H1 (cell line): ENCODE results near the gene SMYD4. TPM values are rescaled to one million over a fixed set of nuclear protein-coding genes. Genes with fewer than 3 reads are reported as not detected.
A peak's percentile ranks its signal among the peaks of the same experiment; 100 is the strongest.

Experiments used
- CTCF ChIA-PET: fragments of 300-600 bp; sonication (Branson Sonifier 250); formaldehyde crosslinking; loops from one replicate; lab custom pipeline; 2021; ENCODE audit not compliant: partially characterized antibody; lab: Charles Lee
- POLR2A ChIA-PET: fragments of 300-600 bp; sonication (Branson Sonifier 250); formaldehyde crosslinking; loops from one replicate; lab custom pipeline; 2021; ENCODE audit warnings: inconsistent platforms; ENCODE audit not compliant: partially characterized antibody; lab: Charles Lee
- DNase-seq, 2 experiments: peaks; one replicate each; pipeline versions ENCODE4 v3.0.0 to v3.0.0-alpha.2; 2010 to 2022; ENCODE audit warnings: low spot score in 2 of 2, low read depth in 1 of 2, mixed read lengths in 1 of 2
- FAIRE-seq: peaks from 2 replicates; lab custom pipeline; 2011; peaks lifted over from hg19 to GRCh38; lab: Jason Lieb, UNC
- H2AFZ ChIP-seq: 2 replicates; pipeline ENCODE4 v1.8.1; 2012; ENCODE audit warnings: low read length, inconsistent platforms
- H2AK5ac ChIP-seq: 2 replicates; pipeline ENCODE4 v1.6.1; 2013; ENCODE audit warnings: low read depth, low read length
- H2BK120ac ChIP-seq: replicated peaks from 2 replicates; pipeline ENCODE3; 2013; ENCODE audit warnings: low read depth, low read length, inconsistent platforms
- H2BK12ac ChIP-seq: 2 replicates; pipeline ENCODE4 v1.6.1; 2013; ENCODE audit warnings: low read depth, low read length
- H2BK15ac ChIP-seq: 2 replicates; pipeline ENCODE4 v1.6.1; 2013; ENCODE audit warnings: low read length
- H2BK20ac ChIP-seq: 2 replicates; pipeline ENCODE4 v1.6.1; 2013; ENCODE audit warnings: low read length
- H2BK5ac ChIP-seq: 2 replicates; pipeline ENCODE4 v1.6.1; 2013; ENCODE audit warnings: low read depth, low read length
- H3K14ac ChIP-seq: 2 replicates; pipeline ENCODE4 v1.6.1; 2013; ENCODE audit warnings: inconsistent platforms; ENCODE audit not compliant: insufficient read length
- H3K18ac ChIP-seq: 2 replicates; pipeline ENCODE4 v1.6.1; 2013; ENCODE audit warnings: low read length; ENCODE audit errors: extremely low read depth
- H3K23ac ChIP-seq: 2 replicates; pipeline ENCODE4 v1.6.1; 2013; ENCODE audit warnings: inconsistent platforms; ENCODE audit not compliant: insufficient read length
- H3K23me2 ChIP-seq: 2 replicates; pipeline ENCODE4 v1.6.1; 2013; ENCODE audit warnings: low read depth, low read length
- H3K27ac ChIP-seq: 2 replicates; pipeline ENCODE4 v1.6.1; 2011; ENCODE audit warnings: low read depth, low read length, inconsistent platforms
- H3K27me3 ChIP-seq, 4 experiments: replicated peaks in 1 of 4; 1 replicate in 1 of 4; 2 replicates in 3 of 4; pipeline versions ENCODE4 v1.6.1 to v1.8.1; 2011 to 2013; ENCODE audit warnings: low read length in 3 of 4, mild to moderate bottlenecking in 3 of 4, inconsistent platforms in 2 of 4, mixed read lengths in 2 of 4, moderate library complexity in 1 of 4; ENCODE audit not compliant: control insufficient read depth in 3 of 4, insufficient read depth in 3 of 4; ENCODE audit errors: extremely low read depth in 1 of 4
- H3K36me3 ChIP-seq, 4 experiments: 2 replicates each; pipeline versions ENCODE4 v1.6.1 to v1.8.1; 2011 to 2013; ENCODE audit warnings: mild to moderate bottlenecking in 4 of 4, low read length in 3 of 4, moderate library complexity in 2 of 4, control low read depth in 1 of 4, inconsistent platforms in 1 of 4; ENCODE audit not compliant: insufficient read depth in 4 of 4, control insufficient read depth in 2 of 4
- H3K4ac ChIP-seq: replicated peaks from 2 replicates; pipeline ENCODE3; 2013; ENCODE audit warnings: low read length, low read depth, mixed read lengths, inconsistent platforms; ENCODE audit not compliant: insufficient read length
- H3K4me1 ChIP-seq, 4 experiments: replicated peaks in 1 of 4; 1 replicate in 1 of 4; 2 replicates in 3 of 4; pipeline versions ENCODE4 v1.6.1 to v1.8.1; 2011 to 2013; ENCODE audit warnings: low read length in 3 of 4, inconsistent platforms in 2 of 4, mixed read lengths in 1 of 4; ENCODE audit not compliant: insufficient read depth in 4 of 4, control insufficient read depth in 3 of 4
- H3K4me2 ChIP-seq, 2 experiments: 2 replicates each; pipeline versions ENCODE4 v1.6.1 to v1.8.1; 2011 to 2013; ENCODE audit warnings: low read depth in 2 of 2, low read length in 2 of 2, control low read depth in 1 of 2, inconsistent platforms in 1 of 2, mild to moderate bottlenecking in 1 of 2; ENCODE audit not compliant: insufficient read depth in 1 of 2
- H3K4me3 ChIP-seq, 4 experiments: fragments of 200-600, 300-600 bp in 1 of 4; sonication (generic), shearing (Covaris generic), sonication (Bioruptor Twin) in 1 of 4; 2 replicates each; pipeline versions ENCODE4 v1.5.1 to v1.8.1; 2011 to 2016; ENCODE audit warnings: low read length in 4 of 4, low read depth in 3 of 4, control low read depth in 2 of 4, inconsistent platforms in 2 of 4, mild to moderate bottlenecking in 2 of 4, mixed read lengths in 1 of 4, moderate library complexity in 1 of 4; ENCODE audit not compliant: insufficient read depth in 2 of 4; ENCODE audit errors: extremely low read depth in 1 of 4
- H3K56ac ChIP-seq: replicated peaks from 2 replicates; pipeline ENCODE3; 2013; ENCODE audit warnings: low read depth, mild to moderate bottlenecking, mixed read lengths, low read length, inconsistent platforms; ENCODE audit not compliant: insufficient read length
- H3K79me1 ChIP-seq: 2 replicates; pipeline ENCODE4 v1.6.1; 2013; ENCODE audit warnings: low read depth, low read length, control low read depth
- H3K79me2 ChIP-seq, 2 experiments: 2 replicates each; pipeline versions ENCODE4 v1.6.1 to v1.8.1; 2012 to 2013; ENCODE audit warnings: low read length in 2 of 2, mild to moderate bottlenecking in 2 of 2, inconsistent platforms in 1 of 2; ENCODE audit not compliant: insufficient read depth in 2 of 2, control insufficient read depth in 1 of 2
- H3K9ac ChIP-seq, 4 experiments: replicated peaks in 1 of 4; 1 replicate in 1 of 4; 2 replicates in 3 of 4; pipeline versions ENCODE4 v1.6.1 to v1.8.1; 2011 to 2013; ENCODE audit warnings: low read depth in 3 of 4, low read length in 3 of 4, control low read depth in 2 of 4, mild to moderate bottlenecking in 2 of 4, moderate library complexity in 2 of 4, inconsistent platforms in 1 of 4; ENCODE audit errors: extremely low read depth in 1 of 4
- H3K9me3 ChIP-seq, 2 experiments: 2 replicates each; pipeline versions ENCODE4 v1.6.1 to v1.8.1; 2012 to 2013; ENCODE audit warnings: mild to moderate bottlenecking in 2 of 2, moderate library complexity in 2 of 2, control low read depth in 1 of 2, inconsistent platforms in 1 of 2, low read depth in 1 of 2, low read length in 1 of 2, mixed read lengths in 1 of 2; ENCODE audit not compliant: insufficient read depth in 2 of 2
- H4K20me1 ChIP-seq, 2 experiments: replicated peaks in 1 of 2; 2 replicates each; pipeline versions ENCODE3 to v1.8.1; 2011 to 2013; ENCODE audit warnings: inconsistent platforms in 2 of 2, low read length in 2 of 2, mild to moderate bottlenecking in 1 of 2; ENCODE audit not compliant: insufficient read depth in 2 of 2, control insufficient read depth in 1 of 2
- H4K5ac ChIP-seq: 2 replicates; pipeline ENCODE4 v1.6.1; 2013; ENCODE audit warnings: low read length, low read depth, mixed read lengths, inconsistent platforms; ENCODE audit not compliant: insufficient read length
- H4K8ac ChIP-seq: 2 replicates; pipeline ENCODE4 v1.8.0; 2013; ENCODE audit warnings: mild to moderate bottlenecking, moderate library complexity, low read length, inconsistent platforms; ENCODE audit not compliant: insufficient read depth; ENCODE audit errors: extremely low read depth
- H4K91ac ChIP-seq: replicated peaks from 2 replicates; pipeline ENCODE3; 2013; ENCODE audit warnings: low read length, mixed read lengths, inconsistent platforms; ENCODE audit not compliant: insufficient read length
- HDAC2 ChIP-seq, 2 experiments: fragments of 300-600 bp in 1 of 2; sonication (generic) in 1 of 2; IDR thresholded peaks; 2 replicates each; pipeline ENCODE4 v1.6.1; 2011 to 2012; ENCODE audit warnings: low read depth in 2 of 2, low read length in 2 of 2, mild to moderate bottlenecking in 2 of 2, moderate library complexity in 2 of 2, borderline replicate concordance in 1 of 2, inconsistent platforms in 1 of 2
- SIN3A ChIP-seq, 2 experiments: IDR thresholded peaks in 1 of 2; conservative IDR thresholded peaks in 1 of 2; 2 replicates each; pipeline ENCODE4 v1.6.1; 2011 to 2012; ENCODE audit warnings: low read length in 2 of 2, improper control_type of control experiment in 1 of 2, low read depth in 1 of 2, mild to moderate bottlenecking in 1 of 2
- TAF7 ChIP-seq: optimal IDR thresholded peaks from 2 replicates; pipeline ENCODE3; 2011; ENCODE audit warnings: low read depth, mild to moderate bottlenecking, inconsistent platforms, low read length, moderate library complexity, borderline replicate concordance
- TEAD4 ChIP-seq: IDR thresholded peaks from 2 replicates; pipeline ENCODE4 v1.6.1; 2012; ENCODE audit warnings: low read depth, low read length, inconsistent platforms, mixed read lengths
- WGBS, 2 experiments: shearing (Covaris generic) in 1 of 2; methylation state at CpG; one replicate each; pipeline versions ENCODE4 v1.1.6 to v1.1.7; 2013 to 2015; ENCODE audit warnings: low lambda C conversion rate in 2 of 2, mixed read lengths in 2 of 2, inconsistent platforms in 1 of 2, low coverage in 1 of 2, missing lambda C conversion rate in 1 of 2; ENCODE audit not compliant: insufficient replicate concordance in 2 of 2, insufficient coverage in 1 of 2, insufficient read length in 1 of 2; ENCODE audit errors: extremely low coverage in 1 of 2, missing lambda C conversion rate in 1 of 2; 5-methylcytosine and 5-hydroxymethylcytosine counted together
- polyA plus RNA-seq, 7 experiments: library from polyadenylated mRNA; depleted of rRNA in 3 of 7; stranded (reverse) in 5 of 7; unstranded in 2 of 7; fragments of >200 nt in 5 of 7; fragments of 200-250 nt in 2 of 7; gene quantifications; 1 replicate in 5 of 7; 2 replicates in 1 of 7; 4 replicates in 1 of 7; pipeline versions ENCODE4 v1.2.1 to v1.2.3, GENCODE V29; 2011 to 2013; ENCODE audit warnings: missing spikeins in 2 of 7, mixed read lengths in 2 of 7
- total RNA-seq: library from RNA; stranded (reverse); fragmentation: NEBNext Ultra II Directional; extraction: Animal tissue kit (Norgen Biotek cat#: 25700); gene quantifications from 2 replicates; pipeline ENCODE4 v1.2.1, GENCODE V29; 2021

SMYD4 gene
- total and polyA plus RNA-seq, 2 of the 8 experiments (the other 6 are each of a cell fraction or from before 2014, with no cell fraction given): 10.5 to 23.4 TPM

- Histone ChIP-seq H2AFZ (0 out of 2 replicates have a peak overlapping the region, but pooled peaks have one; percentile 74), H3K27ac (no peak overlapping the region)
These were observed 498 bp downstream of the SMYD4 start for GRCh38 chr17:1829216-1829591.

More at GRCh38 chr17:1829216-1829591, 498 bp downstream of the SMYD4 start:
- ChIA-PET POLR2A (interaction anchor here (1.0 to 1.9 kb wide), 5 partner anchors 9 to 114 kb away, joined by 3 to 9 read pairs (median 5); no protein-coding TSS in a partner anchor), CTCF (interaction anchor here (0.5 to 1.6 kb wide), 3 partner anchors 53 to 125 kb away, joined by 3 read pairs; no protein-coding TSS in a partner anchor)
- H2AK5ac ChIP-seq: no peak overlapping the region
- H2BK12ac ChIP-seq: no peak overlapping the region
- H2BK120ac ChIP-seq: no peak overlapping the region
- TF ChIP-seq HDAC2 (IDR thresholded peaks at IDR 0.05; ENCODE audit: borderline replicate concordance in 1 of 2, low read depth in 2 of 2, low read length in 2 of 2): peak in 1 of 2 experiments; percentile 3; a peak in 1 of 4 replicates
- no peak for TF ChIP-seq TAF7
- TF ChIP-seq SIN3A (conservative IDR thresholded peaks at IDR 0.05 in 1 of 2, IDR thresholded peaks at IDR 0.05 in 1 of 2; ENCODE audit: low read depth in 1 of 2, low read length in 2 of 2): 0 out of 4 replicates have a peak, but pooled peaks of 1 of the 2 experiments have one; percentile 3
- TF ChIP-seq TEAD4: no peak
- peaks cover 0 to 3% of the 10 kb centered on the region in 2 experiments for H4K20me1 ChIP-seq
- FAIRE-seq: no peak
- 6% methylated on average over 13 of the region's 13 CpGs; no CpG with 5 or more reads in 1 of the 2 experiments for WGBS, 2 experiments
- H3K23ac ChIP-seq: no peak overlapping the region
- peak overlapping the region; percentile 11; the same call in 1 of the 2 replicates for H4K8ac ChIP-seq
- H3K36me3 ChIP-seq: peaks cover 0 to 32% (median 5%) of the 10 kb centered on the region in 4 experiments; a peak in 4 of 8 replicates
- H3K18ac ChIP-seq: peak overlapping the region; percentile 60; the same call in 1 of the 2 replicates
- peaks cover 8% of the 10 kb centered on the region for H3K23me2 ChIP-seq
- H2BK5ac ChIP-seq: peak overlapping the region; percentile 83; the same call in 1 of the 2 replicates
- no peaks in the 10 kb centered on the region for H3K9me3 ChIP-seq
- peak overlapping the region; percentile 36 to 78 (median 76) for H3K9ac ChIP-seq
- H3K56ac ChIP-seq: peak overlapping the region; percentile 70
- H4K91ac ChIP-seq: no peak overlapping the region
- no peaks in the 10 kb centered on the region for H3K27me3 ChIP-seq
- H3K79me1 ChIP-seq: peaks cover 4% of the 10 kb centered on the region
- no peak overlapping the region for H2BK20ac ChIP-seq
- no peak for DNase-seq
- H4K5ac ChIP-seq: peak overlapping the region; percentile 51
- peak overlapping the region; percentile 82 to 94 (median 85) for H3K4me3 ChIP-seq
- H3K4me1 ChIP-seq: peaks cover 0 to 2% (median 0%) of the 10 kb centered on the region in 4 experiments; a peak in 1 of 7 replicates
- no peak overlapping the region for H2BK15ac ChIP-seq
- peaks cover 5 to 43% of the 10 kb centered on the region in 2 experiments for H3K79me2 ChIP-seq
- H3K4me2 ChIP-seq: peak overlapping the region; percentile 90 to 99
- no peak overlapping the region for H3K14ac ChIP-seq
- no peak overlapping the region for H3K4ac ChIP-seq
